Mucosa of descending colon (tissue), 3 donors: ENCODE results near the gene GPS2. TPM values are rescaled to one million over a fixed set of nuclear protein-coding genes. Genes with fewer than 3 reads are reported as not detected.

Experiments
- ATAC-seq: fragments of 200-7000 bp; cut with Tn5 transposase; one replicate; pipeline ENCODE4 v1.9.1; 2020; ENCODE audit warnings: mild to moderate bottlenecking, moderate library complexity
- DNase-seq, 3 donors: peaks; one replicate each; pipeline ENCODE4 v3.0.0-alpha.2; 2020
- H3K36me3 ChIP-seq: fragments of 200-600 bp; one replicate; pipeline ENCODE4 v1.8.0; 2021; ENCODE audit warnings: low read depth, mild to moderate bottlenecking
- H3K4me1 ChIP-seq: fragments of 200-600 bp; one replicate; pipeline ENCODE4 v1.8.0; 2021; ENCODE audit warnings: low read depth, mild to moderate bottlenecking
- H3K4me3 ChIP-seq: fragments of 200-600 bp; one replicate; pipeline ENCODE4 v1.8.0; 2021; ENCODE audit warnings: mild to moderate bottlenecking
- H3K9me3 ChIP-seq: fragments of 200-600 bp; one replicate; pipeline ENCODE4 v1.8.0; 2021; ENCODE audit warnings: mild to moderate bottlenecking
- intact Hi-C, 2 donors: fragments of 100-400 bp; cut with DNase I in 1 of 2; cut with micrococcal nuclease in 1 of 2; formaldehyde crosslinking; loops; one replicate each; pipeline versions ENCODE4 v1.11.0 to v1.11.1; 2022; cut with DNase I, micrococcal nuclease
- total RNA-seq, 3 donors: library from RNA; stranded (reverse); fragmentation: NEBNext Ultra II Directional in 2 of 3; extraction: Animal tissue kit (Norgen Biotek cat#: 25700) in 2 of 3; gene quantifications; one replicate each; pipeline versions ENCODE4 v1.2.1 to v1.2.4, GENCODE V29; 2021 to 2023
- TF ChIP-seq, protein P1 (sequence below): fragments of 200-600 bp; IDR thresholded peaks from one replicate; pipeline ENCODE4 v1.8.0; 2022; ENCODE audit warnings: antibody characterized with exemption, mild to moderate bottlenecking
- donor health status: DM: no; HTN: no; CAD: no; lungs with moderate emphysema.
- donor health status: DM: no; HTN: no; CAD: no.
- donor health status: DM: no; HTN: yes; CAD: no.

GPS2 gene
- total RNA-seq, 3 donors from 2014 or later, result 68.1 to 89.8 (median 83.2) TPM

DNA sequence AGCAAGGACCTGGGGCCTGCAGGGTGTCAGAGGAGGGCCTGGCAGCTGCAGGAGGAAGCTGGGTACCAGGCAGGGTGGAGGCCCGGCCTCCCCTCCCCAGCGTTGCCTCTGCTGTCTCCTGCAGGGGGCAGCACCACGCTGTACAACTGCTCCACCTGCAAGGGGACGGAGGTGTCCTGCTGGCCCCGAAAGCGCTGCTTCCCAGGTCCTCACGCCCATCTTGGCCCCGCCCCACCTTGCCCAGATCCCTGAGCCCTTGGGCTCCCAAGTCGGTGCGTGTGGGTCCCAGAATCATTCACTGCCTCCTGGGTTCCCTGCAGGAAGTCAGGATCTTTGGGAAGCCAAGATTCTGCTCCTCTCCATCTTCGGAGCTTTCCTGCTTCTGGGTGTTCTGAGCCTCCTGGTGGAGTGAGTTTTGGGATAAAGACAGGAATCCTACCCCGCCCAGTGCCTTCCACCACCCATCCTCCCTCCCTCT, 41.0 kb upstream of the GPS2 start:
- peak; percentile 90 to 94 (median 90) for DNase-seq
- TF ChIP-seq, protein P1, sequence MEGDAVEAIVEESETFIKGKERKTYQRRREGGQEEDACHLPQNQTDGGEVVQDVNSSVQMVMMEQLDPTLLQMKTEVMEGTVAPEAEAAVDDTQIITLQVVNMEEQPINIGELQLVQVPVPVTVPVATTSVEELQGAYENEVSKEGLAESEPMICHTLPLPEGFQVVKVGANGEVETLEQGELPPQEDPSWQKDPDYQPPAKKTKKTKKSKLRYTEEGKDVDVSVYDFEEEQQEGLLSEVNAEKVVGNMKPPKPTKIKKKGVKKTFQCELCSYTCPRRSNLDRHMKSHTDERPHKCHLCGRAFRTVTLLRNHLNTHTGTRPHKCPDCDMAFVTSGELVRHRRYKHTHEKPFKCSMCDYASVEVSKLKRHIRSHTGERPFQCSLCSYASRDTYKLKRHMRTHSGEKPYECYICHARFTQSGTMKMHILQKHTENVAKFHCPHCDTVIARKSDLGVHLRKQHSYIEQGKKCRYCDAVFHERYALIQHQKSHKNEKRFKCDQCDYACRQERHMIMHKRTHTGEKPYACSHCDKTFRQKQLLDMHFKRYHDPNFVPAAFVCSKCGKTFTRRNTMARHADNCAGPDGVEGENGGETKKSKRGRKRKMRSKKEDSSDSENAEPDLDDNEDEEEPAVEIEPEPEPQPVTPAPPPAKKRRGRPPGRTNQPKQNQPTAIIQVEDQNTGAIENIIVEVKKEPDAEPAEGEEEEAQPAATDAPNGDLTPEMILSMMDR, result peak; percentile 72
- peak; percentile 62 for ATAC-seq
- Histone ChIP-seq H3K4me3 (no peak overlapping the region), H3K9me3 (no peaks in the 10 kb centered on the region), H3K4me1 (peaks cover 19% of the 10 kb centered on the region), H3K36me3 (peaks cover 2% of the 10 kb centered on the region)
- intact Hi-C loops, result no loop called here

DNA sequence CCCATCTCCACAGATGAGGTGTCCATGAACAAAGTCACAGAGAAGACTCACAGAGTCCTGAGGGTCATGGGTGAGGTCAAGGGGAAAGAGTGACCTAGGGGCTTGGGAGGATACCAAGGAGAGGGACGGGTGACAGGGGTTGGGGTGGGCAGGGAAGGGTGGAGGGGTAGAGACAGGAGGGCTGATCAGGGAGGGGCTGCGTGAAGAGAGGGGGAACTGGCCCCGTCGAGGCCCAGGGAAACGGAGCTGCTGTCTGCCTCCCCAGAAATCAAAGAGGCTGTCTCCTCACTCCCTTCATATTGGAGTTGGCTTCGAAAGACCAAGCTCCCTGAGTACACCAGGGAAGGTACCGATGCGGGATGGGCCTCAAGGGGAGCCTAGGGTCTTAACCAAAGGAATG, 40.4 kb upstream of the GPS2 start:
- intact Hi-C loops, result no loop called here
- Histone ChIP-seq H3K4me3 (no peak overlapping the region), H3K36me3 (peaks cover 2% of the 10 kb centered on the region), H3K4me1 (peaks cover 19% of the 10 kb centered on the region), H3K9me3 (no peaks in the 10 kb centered on the region)
- DNase-seq, result no peak
- no peak for ATAC-seq
- TF ChIP-seq, protein P1, result no peak

DNA sequence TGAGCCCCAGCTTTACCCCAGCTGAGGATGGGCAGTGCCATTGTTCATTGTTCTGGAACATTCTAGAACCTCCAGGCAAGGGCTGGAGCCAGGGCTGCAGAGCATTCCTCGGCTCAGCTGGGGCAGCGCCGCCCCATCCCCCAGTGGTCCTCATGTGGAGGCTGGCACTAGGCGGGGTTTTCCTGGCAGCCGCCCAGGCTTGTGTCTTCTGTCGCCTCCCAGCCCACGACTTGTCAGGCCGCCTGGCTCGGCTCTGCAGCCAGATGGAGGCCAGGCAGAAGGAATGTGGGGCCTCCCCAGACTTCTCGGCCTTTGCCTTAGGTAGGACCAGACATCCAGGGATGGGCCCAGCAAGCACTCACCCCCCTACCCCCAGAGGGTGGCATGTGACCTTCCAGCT, 39.9 kb upstream of the GPS2 start, which contains the start of gene TMEM95:
Gene TMEM95 (plus strand): TSS at position 104 of the 400 bp plus-strand sequence. CDS start 49 bp downstream, at position 153.
- ATAC-seq (no peak), DNase-seq (peak in 2 of 3 donors; percentile 41 to 62)
- peaks cover 23% of the 10 kb centered on the region for H3K4me1 ChIP-seq
- TF ChIP-seq, protein P1, result no peak
- H3K4me3 ChIP-seq, result no peak within 1 kb of the TSS
- H3K36me3 ChIP-seq, result peaks cover 2% of the 10 kb centered on the region
- intact Hi-C loops, result no loop called here
- no peaks in the 10 kb centered on the region for H3K9me3 ChIP-seq

DNA sequence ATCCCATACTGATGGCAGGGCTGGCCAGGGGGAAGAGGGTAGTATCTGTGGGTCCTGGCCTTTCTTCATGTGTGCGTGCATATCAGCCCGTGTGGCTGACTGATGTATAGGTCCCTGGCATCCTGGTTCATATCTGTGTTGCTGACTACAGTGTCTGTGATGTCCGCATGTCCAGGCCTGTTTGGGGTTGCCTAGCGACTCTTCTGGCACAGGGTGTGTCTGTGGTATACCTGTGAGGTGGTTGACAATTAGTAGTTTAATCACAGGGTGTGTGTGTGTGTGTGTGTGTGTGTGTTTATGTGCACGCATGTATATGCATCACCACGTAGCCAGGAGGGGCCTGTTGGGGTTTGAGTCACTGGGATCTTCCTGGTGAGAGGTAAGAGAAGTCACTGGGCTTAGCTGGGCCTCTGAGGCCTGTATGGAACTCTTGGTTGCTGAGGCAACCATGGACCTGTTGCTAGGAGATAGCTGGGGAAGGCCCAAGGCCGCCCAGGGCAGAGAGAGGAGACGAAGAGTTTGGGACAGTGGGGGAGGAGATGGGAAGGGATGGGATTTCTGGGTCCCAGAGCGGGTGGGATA, 39.2 kb upstream of the GPS2 start:
- Histone ChIP-seq H3K9me3 (no peaks in the 10 kb centered on the region), H3K36me3 (peaks cover 2% of the 10 kb centered on the region), H3K4me1 (peaks cover 27% of the 10 kb centered on the region), H3K4me3 (no peak overlapping the region)
- DNase-seq (peak in 1 of 3 donors; percentile 21), ATAC-seq (peak; percentile 1)
- TF ChIP-seq, protein P1, result no peak
- intact Hi-C loops, result no loop called here

GRCh38 chr17:7352910-7353635, 37.9 kb upstream of the GPS2 start:
- DNase-seq (peak in 2 of 3 donors; percentile 19 to 64), ATAC-seq (no peak)
- H3K9me3 ChIP-seq, result no peaks in the 10 kb centered on the region
- H3K4me3 ChIP-seq, result no peak overlapping the region
- peaks cover 28% of the 10 kb centered on the region for H3K4me1 ChIP-seq
- intact Hi-C loops, result no loop called here
- H3K36me3 ChIP-seq, result peaks cover 2% of the 10 kb centered on the region
- TF ChIP-seq, protein P1, result no peak
